ENCODE results near the gene MYZAP. TPM values are rescaled to one million over a fixed set of nuclear protein-coding genes. Genes with fewer than 3 reads are reported as not detected.

Gene MYZAP
- total and polyA plus RNA-seq, 5 donors from 2014 or later = 0.49 to 3.9 (median 1.6) TPM

DNA sequence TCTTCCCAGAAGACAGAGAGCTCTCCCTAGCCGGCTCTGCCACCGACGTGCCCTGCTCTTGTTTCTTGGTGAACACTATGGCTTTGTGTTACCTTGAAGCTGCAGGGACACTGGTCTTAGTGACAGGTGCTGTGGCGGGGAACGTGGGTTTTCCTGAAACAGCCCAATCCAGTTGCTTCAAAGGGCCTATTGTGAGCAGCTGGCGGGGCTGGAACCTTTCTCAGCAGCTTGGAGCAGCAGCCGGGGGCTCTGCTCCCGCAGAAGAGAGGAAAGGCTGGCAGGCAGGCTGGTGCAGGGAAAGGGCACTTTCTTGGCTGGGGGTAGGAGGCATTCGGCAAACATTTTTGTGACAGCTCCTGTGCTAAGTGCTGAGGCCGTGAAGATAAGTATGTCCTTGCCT, 12.8 kb downstream of the MYZAP start:
- Histone ChIP-seq H3K4me1 (ENCODE audit: control insufficient read depth, insufficient read depth, low read length, poor library complexity, severe bottlenecking) (no peaks in the 10 kb centered on the region), H3K27me3 (ENCODE audit: control insufficient read depth, insufficient read depth, low read length) (peaks cover 5% of the 10 kb centered on the region), H3K9me3 (ENCODE audit: control insufficient read depth in 2 of 2, low read length in 2 of 2) (no peaks in the 10 kb centered on the region), H3K4me3 (ENCODE audit: low read depth, low read length) (no peak overlapping the region), H3K36me3 (ENCODE audit: control insufficient read depth, insufficient read depth, low read length) (no peaks in the 10 kb centered on the region), H3K27ac (ENCODE audit: insufficient read depth, low read length, poor library complexity, severe bottlenecking) (no peak overlapping the region)
- DNase-seq = no peak
- Mint-ChIP-seq H3K27me3 (peaks cover 24% of the 10 kb centered on the region), H3K4me1 (peaks cover 0 to 3% (median 0%) of the 10 kb centered on the region in 4 donors), H3K4me3 (no peak overlapping the region), H3K36me3 (peaks cover 6% of the 10 kb centered on the region), H3K9me3 (peaks cover 0 to 3% (median 0%) of the 10 kb centered on the region in 7 donors), H3K27ac (peak overlapping the region in 1 of 3 donors; percentile 53)
- ATAC-seq (ENCODE audit: low read depth in 2 of 2) = no peak

- H3K4me1 ChIP-seq (ENCODE audit: control insufficient read depth, insufficient read depth, low read length, poor library complexity, severe bottlenecking) = no peaks in the 10 kb centered on the region
- H3K27ac ChIP-seq (ENCODE audit: insufficient read depth, low read length, poor library complexity, severe bottlenecking) = no peak overlapping the region
- Mint-ChIP-seq H3K4me1 (peaks cover 0 to 3% (median 0%) of the 10 kb centered on the region in 4 donors), H3K27me3 (peaks cover 24% of the 10 kb centered on the region), H3K36me3 (peaks cover 6% of the 10 kb centered on the region), H3K27ac (peak overlapping the region in 1 of 3 donors; percentile 45), H3K9me3 (peaks cover 0 to 3% (median 0%) of the 10 kb centered on the region in 7 donors), H3K4me3 (no peak overlapping the region)
- ATAC-seq (ENCODE audit: low read depth in 2 of 2) (no peak), DNase-seq (no peak)
- H3K9me3 ChIP-seq (ENCODE audit: control insufficient read depth in 2 of 2, low read length in 2 of 2) = no peaks in the 10 kb centered on the region
- no peak overlapping the region for H3K4me3 ChIP-seq (ENCODE audit: low read depth, low read length)
- H3K27me3 ChIP-seq (ENCODE audit: control insufficient read depth, insufficient read depth, low read length) = peaks cover 5% of the 10 kb centered on the region
- H3K36me3 ChIP-seq (ENCODE audit: control insufficient read depth, insufficient read depth, low read length) = no peaks in the 10 kb centered on the region
These were observed 13.8 kb downstream of the MYZAP start for GRCh38 chr15:57605491-57605890.

DNA sequence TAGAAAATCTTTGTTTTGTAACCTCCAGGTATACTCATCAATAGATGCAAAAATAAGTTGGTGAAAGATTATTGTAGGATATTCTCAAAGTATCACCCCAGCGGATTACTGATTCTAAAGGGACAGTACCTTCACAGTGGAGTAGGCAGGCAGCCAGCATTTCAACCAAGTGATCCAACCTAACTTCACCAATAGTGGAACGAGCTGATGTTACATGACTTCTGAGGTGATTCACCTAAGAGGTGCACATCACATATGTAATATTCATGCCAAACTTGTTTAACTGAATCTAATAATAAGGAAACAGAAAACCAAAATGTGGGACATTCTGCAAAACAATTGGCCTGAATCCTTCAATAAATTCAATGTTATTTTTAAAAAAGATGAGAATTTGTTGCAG, 14.3 kb downstream of the MYZAP start:
- H3K27me3 ChIP-seq (ENCODE audit: control insufficient read depth, insufficient read depth, low read length) = peaks cover 5% of the 10 kb centered on the region
- H3K4me1 Mint-ChIP-seq = peaks cover 0 to 3% (median 0%) of the 10 kb centered on the region in 4 donors
- no peak overlapping the region for H3K27ac Mint-ChIP-seq
- ATAC-seq (ENCODE audit: low read depth in 2 of 2) = no peak
- no peaks in the 10 kb centered on the region for H3K9me3 ChIP-seq (ENCODE audit: control insufficient read depth in 2 of 2, low read length in 2 of 2)
- no peaks in the 10 kb centered on the region for H3K36me3 ChIP-seq (ENCODE audit: control insufficient read depth, insufficient read depth, low read length)
- no peak overlapping the region for H3K27ac ChIP-seq (ENCODE audit: insufficient read depth, low read length, poor library complexity, severe bottlenecking)
- H3K4me3 Mint-ChIP-seq = no peak overlapping the region
- H3K4me3 ChIP-seq (ENCODE audit: low read depth, low read length) = no peak overlapping the region
- peaks cover 24% of the 10 kb centered on the region for H3K27me3 Mint-ChIP-seq
- DNase-seq = no peak
- peaks cover 6% of the 10 kb centered on the region for H3K36me3 Mint-ChIP-seq
- H3K9me3 Mint-ChIP-seq = peaks cover 0 to 3% (median 0%) of the 10 kb centered on the region in 7 donors
- no peaks in the 10 kb centered on the region for H3K4me1 ChIP-seq (ENCODE audit: control insufficient read depth, insufficient read depth, low read length, poor library complexity, severe bottlenecking)

DNA sequence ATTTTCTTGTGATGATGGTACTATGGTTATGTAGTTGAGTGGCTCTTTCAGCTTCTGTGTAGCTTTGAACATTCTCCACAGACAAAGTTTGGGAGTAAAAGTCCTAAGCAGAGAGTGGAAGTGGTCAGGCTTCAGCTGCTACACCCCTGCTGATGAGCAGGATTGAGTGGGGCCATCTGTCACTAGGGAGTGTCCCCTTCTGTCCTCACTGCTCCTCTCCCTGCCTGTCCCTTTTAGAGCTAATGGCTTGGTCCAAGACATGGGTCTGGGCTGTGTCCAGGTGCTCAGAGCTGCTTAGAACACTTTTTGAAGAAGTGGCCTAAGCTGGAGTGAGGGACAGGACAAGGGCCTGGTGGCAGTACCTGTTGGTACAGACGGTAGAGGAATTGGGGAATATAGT, 15.1 kb downstream of the MYZAP start:
- H3K27ac ChIP-seq (ENCODE audit: insufficient read depth, low read length, poor library complexity, severe bottlenecking) = no peak overlapping the region
- peaks cover 5% of the 10 kb centered on the region for H3K27me3 ChIP-seq (ENCODE audit: control insufficient read depth, insufficient read depth, low read length)
- ATAC-seq (ENCODE audit: low read depth in 2 of 2) (no peak), DNase-seq (no peak)
- H3K27me3 Mint-ChIP-seq = peaks cover 19% of the 10 kb centered on the region
- no peaks in the 10 kb centered on the region for H3K9me3 ChIP-seq (ENCODE audit: control insufficient read depth in 2 of 2, low read length in 2 of 2)
- no peaks in the 10 kb centered on the region for H3K36me3 ChIP-seq (ENCODE audit: control insufficient read depth, insufficient read depth, low read length)
- H3K4me1 ChIP-seq (ENCODE audit: control insufficient read depth, insufficient read depth, low read length, poor library complexity, severe bottlenecking) = no peaks in the 10 kb centered on the region
- no peak overlapping the region for H3K4me3 Mint-ChIP-seq
- H3K4me1 Mint-ChIP-seq = no peaks in the 10 kb centered on the region
- H3K27ac Mint-ChIP-seq = peak overlapping the region in 1 of 3 donors; percentile 42
- peaks cover 6% of the 10 kb centered on the region for H3K36me3 Mint-ChIP-seq
- no peak overlapping the region for H3K4me3 ChIP-seq (ENCODE audit: low read depth, low read length)
- peaks cover 0 to 1% (median 0%) of the 10 kb centered on the region in 7 donors for H3K9me3 Mint-ChIP-seq

DNA sequence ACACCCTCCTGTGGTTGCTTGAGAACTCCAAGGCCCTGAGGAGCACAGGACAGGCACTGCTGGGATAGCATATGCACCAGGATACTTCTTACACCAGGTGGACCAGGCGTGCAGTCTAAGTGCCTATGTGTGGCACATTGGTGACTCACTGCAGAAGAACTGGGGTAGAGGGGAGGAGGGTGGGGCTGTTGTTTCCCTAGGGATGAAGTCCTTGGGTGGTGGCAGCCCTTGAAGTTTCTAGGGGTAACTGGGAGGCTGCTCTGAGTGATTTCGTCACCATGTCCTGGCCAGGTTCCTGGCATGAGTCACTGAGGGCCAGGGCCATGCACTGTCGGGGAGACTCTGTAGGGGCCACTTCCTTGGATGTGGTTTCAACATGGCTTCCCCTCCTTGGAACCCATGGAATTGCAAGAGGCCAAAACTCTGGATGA, 15.9 kb downstream of the MYZAP start:
- H3K27ac Mint-ChIP-seq = no peak overlapping the region
- Histone ChIP-seq H3K27ac (ENCODE audit: insufficient read depth, low read length, poor library complexity, severe bottlenecking) (no peak overlapping the region), H3K27me3 (ENCODE audit: control insufficient read depth, insufficient read depth, low read length) (peaks cover 5% of the 10 kb centered on the region), H3K4me3 (ENCODE audit: low read depth, low read length) (no peak overlapping the region), H3K36me3 (ENCODE audit: control insufficient read depth, insufficient read depth, low read length) (no peaks in the 10 kb centered on the region), H3K9me3 (ENCODE audit: control insufficient read depth in 2 of 2, low read length in 2 of 2) (no peaks in the 10 kb centered on the region), H3K4me1 (ENCODE audit: control insufficient read depth, insufficient read depth, low read length, poor library complexity, severe bottlenecking) (no peaks in the 10 kb centered on the region)
- DNase-seq = no peak
- H3K9me3 Mint-ChIP-seq = peaks cover 0 to 1% (median 0%) of the 10 kb centered on the region in 7 donors
- peaks cover 19% of the 10 kb centered on the region for H3K27me3 Mint-ChIP-seq
- no peak for ATAC-seq (ENCODE audit: low read depth in 2 of 2)
- H3K36me3 Mint-ChIP-seq = peaks cover 6% of the 10 kb centered on the region
- H3K4me1 Mint-ChIP-seq = no peaks in the 10 kb centered on the region
- no peak overlapping the region for H3K4me3 Mint-ChIP-seq

DNA sequence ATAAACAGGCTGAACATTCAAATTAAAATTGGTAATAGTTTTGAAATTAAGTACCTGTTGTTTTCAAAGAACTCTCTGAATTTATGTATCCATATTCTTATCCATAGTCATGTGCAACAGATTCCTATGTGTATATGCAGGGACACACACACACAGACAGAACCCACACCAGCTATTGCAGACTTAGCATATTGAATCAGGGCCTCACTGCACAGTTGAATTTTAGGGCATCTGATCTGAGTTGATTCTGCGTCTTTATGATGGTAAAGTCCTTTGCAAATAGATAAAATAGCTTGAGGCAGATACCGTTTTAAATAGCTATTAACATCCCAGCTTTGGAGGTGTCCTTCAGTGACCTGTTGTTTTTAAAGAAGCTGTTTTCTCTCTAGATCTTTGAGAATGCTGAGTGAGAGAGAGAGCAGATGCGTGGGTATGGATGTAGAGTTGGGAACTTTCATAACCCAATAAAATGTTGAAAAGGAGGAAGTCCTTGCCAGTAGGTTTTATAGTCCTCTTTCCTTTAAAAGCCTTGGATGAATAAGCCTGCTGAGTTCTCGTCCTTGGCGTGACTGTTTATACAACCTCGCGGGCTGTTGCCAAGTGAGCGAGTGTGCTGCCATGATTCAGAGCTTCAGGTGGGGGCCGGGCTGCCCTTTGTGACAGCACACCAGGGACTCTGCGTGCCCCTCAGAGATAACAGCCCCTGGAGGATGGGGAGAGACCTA, 18.3 kb downstream of the MYZAP start:
- no peak overlapping the region for H3K27ac ChIP-seq (ENCODE audit: insufficient read depth, low read length, poor library complexity, severe bottlenecking)

GRCh38 chr15:57611123-57611522, 19.4 kb downstream of the MYZAP start:
- H3K4me1 Mint-ChIP-seq = no peaks in the 10 kb centered on the region
- peaks cover 10% of the 10 kb centered on the region for H3K27me3 Mint-ChIP-seq
- H3K4me3 ChIP-seq (ENCODE audit: low read depth, low read length) = no peak overlapping the region
- no peaks in the 10 kb centered on the region for H3K4me1 ChIP-seq (ENCODE audit: control insufficient read depth, insufficient read depth, low read length, poor library complexity, severe bottlenecking)
- no peak overlapping the region for H3K27ac Mint-ChIP-seq
- no peaks in the 10 kb centered on the region for H3K36me3 ChIP-seq (ENCODE audit: control insufficient read depth, insufficient read depth, low read length)
- no peaks in the 10 kb centered on the region for H3K36me3 Mint-ChIP-seq
- ATAC-seq (ENCODE audit: low read depth in 2 of 2) (no peak), DNase-seq (no peak)
- no peaks in the 10 kb centered on the region for H3K27me3 ChIP-seq (ENCODE audit: control insufficient read depth, insufficient read depth, low read length)
- no peak overlapping the region for H3K27ac ChIP-seq (ENCODE audit: insufficient read depth, low read length, poor library complexity, severe bottlenecking)
- H3K4me3 Mint-ChIP-seq = no peak overlapping the region
- H3K9me3 ChIP-seq (ENCODE audit: control insufficient read depth in 2 of 2, low read length in 2 of 2) = no peaks in the 10 kb centered on the region
- peaks cover 0 to 1% (median 0%) of the 10 kb centered on the region in 7 donors for H3K9me3 Mint-ChIP-seq

More for the DNA sequence above, 18.3 kb downstream of the MYZAP start:
- Histone ChIP-seq H3K36me3 (ENCODE audit: control insufficient read depth, insufficient read depth, low read length) (no peaks in the 10 kb centered on the region), H3K27me3 (ENCODE audit: control insufficient read depth, insufficient read depth, low read length) (no peaks in the 10 kb centered on the region), H3K4me3 (ENCODE audit: low read depth, low read length) (no peak overlapping the region), H3K4me1 (ENCODE audit: control insufficient read depth, insufficient read depth, low read length, poor library complexity, severe bottlenecking) (no peaks in the 10 kb centered on the region), H3K9me3 (ENCODE audit: control insufficient read depth in 2 of 2, low read length in 2 of 2) (no peaks in the 10 kb centered on the region)
- no peaks in the 10 kb centered on the region for H3K4me1 Mint-ChIP-seq
- no peak for DNase-seq
- peaks cover under 1% of the 10 kb centered on the region for H3K36me3 Mint-ChIP-seq
- no peak for ATAC-seq (ENCODE audit: low read depth in 2 of 2)
- no peak overlapping the region for H3K4me3 Mint-ChIP-seq
- peak overlapping the region in 1 of 3 donors; percentile 31 for H3K27ac Mint-ChIP-seq
- peaks cover 0 to 1% (median 0%) of the 10 kb centered on the region in 7 donors for H3K9me3 Mint-ChIP-seq
- H3K27me3 Mint-ChIP-seq = peaks cover 16% of the 10 kb centered on the region

DNA sequence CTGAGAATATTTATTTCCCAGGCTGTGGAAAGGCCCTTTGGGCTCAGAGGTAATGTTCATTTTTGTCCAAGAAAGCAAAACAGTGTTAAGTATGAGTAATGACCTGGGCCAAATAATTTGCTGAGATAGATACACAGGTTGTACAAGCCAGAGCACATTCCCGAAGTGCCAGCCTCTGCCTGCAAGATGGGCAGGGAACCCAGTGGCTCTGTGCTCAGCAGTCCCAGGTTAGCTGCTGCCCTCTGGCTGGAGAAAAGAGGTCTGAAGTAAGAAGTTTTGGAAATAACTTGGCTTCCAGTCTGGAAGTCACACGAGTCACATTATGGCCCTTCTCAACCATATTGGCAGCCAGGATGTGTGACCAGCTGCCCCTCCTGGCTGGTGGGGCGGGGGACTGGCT, 20.2 kb downstream of the MYZAP start:
- Mint-ChIP-seq H3K4me1 (no peaks in the 10 kb centered on the region), H3K27ac (peak overlapping the region in 1 of 3 donors; percentile 61), H3K36me3 (no peaks in the 10 kb centered on the region), H3K4me3 (no peak overlapping the region), H3K9me3 (peaks cover 0 to 1% (median 0%) of the 10 kb centered on the region in 7 donors), H3K27me3 (peaks cover 7% of the 10 kb centered on the region)
- Histone ChIP-seq H3K36me3 (ENCODE audit: control insufficient read depth, insufficient read depth, low read length) (no peaks in the 10 kb centered on the region), H3K4me1 (ENCODE audit: control insufficient read depth, insufficient read depth, low read length, poor library complexity, severe bottlenecking) (no peaks in the 10 kb centered on the region), H3K27ac (ENCODE audit: insufficient read depth, low read length, poor library complexity, severe bottlenecking) (no peak overlapping the region), H3K9me3 (ENCODE audit: control insufficient read depth in 2 of 2, low read length in 2 of 2) (no peaks in the 10 kb centered on the region), H3K4me3 (ENCODE audit: low read depth, low read length) (no peak overlapping the region), H3K27me3 (ENCODE audit: control insufficient read depth, insufficient read depth, low read length) (no peaks in the 10 kb centered on the region)
- ATAC-seq (ENCODE audit: low read depth in 2 of 2) (no peak), DNase-seq (no peak)
